NT2/D1 (cell line): Measurements from ENCODE around the gene PRIMA1.

Experiments
- SUZ12 ChIP-seq: IDR thresholded peaks from 2 replicates; pipeline ENCODE4 v1.6.1; 2011; ENCODE audit not compliant: insufficient read length, insufficient read depth; ENCODE audit errors: extremely low read depth
- YY1 ChIP-seq: IDR thresholded peaks from 2 replicates; pipeline ENCODE4 v1.6.1; 2011; ENCODE audit not compliant: insufficient read length, insufficient read depth
- ZNF274 ChIP-seq: IDR thresholded peaks from 2 replicates; pipeline ENCODE4 v1.6.1; 2011; ENCODE audit warnings: mild to moderate bottlenecking, low read depth, low read length

DNA sequence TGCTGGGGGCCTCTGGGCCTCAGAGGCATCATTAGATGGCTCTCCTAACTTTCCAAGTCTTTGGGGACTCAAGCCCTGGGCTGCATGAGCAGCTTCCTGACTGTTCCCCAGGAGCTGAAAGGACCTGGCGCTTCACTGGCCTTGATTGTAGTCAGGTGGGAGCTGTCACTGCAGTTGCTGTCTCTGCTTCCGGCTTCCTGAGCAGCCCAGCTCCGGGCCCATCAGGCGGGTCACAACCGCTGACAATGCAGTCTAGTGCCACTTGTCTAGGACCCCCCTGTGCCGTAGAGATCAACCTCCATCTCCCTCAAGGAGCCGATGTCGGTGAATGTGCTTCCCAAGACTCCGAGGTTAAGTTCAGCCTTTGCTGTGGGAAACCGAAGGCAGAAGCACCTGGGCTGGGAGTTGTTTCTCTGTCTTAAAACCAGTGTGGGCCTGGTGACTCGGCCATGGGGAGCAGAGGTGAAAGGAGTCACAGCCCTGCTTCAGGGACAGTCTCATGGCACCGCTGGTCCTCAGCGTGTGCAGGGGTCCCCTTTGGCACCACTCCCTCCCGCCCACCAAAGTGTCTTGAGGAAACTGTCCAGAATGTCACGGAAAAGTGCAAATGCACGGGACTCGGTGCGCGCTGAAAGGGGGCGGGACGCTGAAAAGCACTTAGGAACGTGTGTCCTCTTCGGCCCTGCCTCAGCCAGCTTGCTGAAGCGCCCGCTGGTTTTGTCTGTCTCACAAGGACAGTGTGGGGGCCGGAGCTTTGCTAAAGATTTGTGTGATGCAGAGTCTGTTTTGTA lies 44.8 kb downstream of the PRIMA1 start:
- TF ChIP-seq ZNF274 = no peak
- no peak for TF ChIP-seq SUZ12
- no peak for TF ChIP-seq YY1
